AG04449 (cell line): ENCODE measurements around the gene TRPC4.

Source experiments
- CTCF ChIA-PET: fragments of 350-600 bp; formaldehyde crosslinking; extraction: SDS; loops from one replicate; lab custom pipeline; 2021; ENCODE audit warnings: antibody characterized with exemption; lab: Yijun Ruan, JAX
- POLR2A ChIA-PET: fragments of 400-600, 350-600 bp; formaldehyde crosslinking; extraction: SDS; loops from one replicate; lab custom pipeline; 2020; ENCODE audit warnings: antibody characterized with exemption, inconsistent platforms; lab: Yijun Ruan, JAX
- DNase-seq: peaks from one replicate; pipeline ENCODE4 v3.0.0-alpha.2; 2010; ENCODE audit warnings: low read depth, low spot score
- H3K4me3 ChIP-seq: 2 replicates; pipeline ENCODE4 v1.5.1; 2011; ENCODE audit warnings: low read depth, mild to moderate bottlenecking, control low read depth, low read length
- TF ChIP-seq, protein P1 (sequence below): IDR thresholded peaks from one replicate; pipeline ENCODE4 v1.5.1; 2011; ENCODE audit warnings: mild to moderate bottlenecking, moderate library complexity, low read length, control low read depth, inconsistent platforms; ENCODE audit not compliant: insufficient read depth; ENCODE audit errors: missing control alignments

The TRPC4 gene

GRCh38 chr13:37645181-37645740 lies 224.3 kb downstream of the TRPC4 start:
- no peak overlapping the region for H3K4me3 ChIP-seq
- TF ChIP-seq, protein P1, sequence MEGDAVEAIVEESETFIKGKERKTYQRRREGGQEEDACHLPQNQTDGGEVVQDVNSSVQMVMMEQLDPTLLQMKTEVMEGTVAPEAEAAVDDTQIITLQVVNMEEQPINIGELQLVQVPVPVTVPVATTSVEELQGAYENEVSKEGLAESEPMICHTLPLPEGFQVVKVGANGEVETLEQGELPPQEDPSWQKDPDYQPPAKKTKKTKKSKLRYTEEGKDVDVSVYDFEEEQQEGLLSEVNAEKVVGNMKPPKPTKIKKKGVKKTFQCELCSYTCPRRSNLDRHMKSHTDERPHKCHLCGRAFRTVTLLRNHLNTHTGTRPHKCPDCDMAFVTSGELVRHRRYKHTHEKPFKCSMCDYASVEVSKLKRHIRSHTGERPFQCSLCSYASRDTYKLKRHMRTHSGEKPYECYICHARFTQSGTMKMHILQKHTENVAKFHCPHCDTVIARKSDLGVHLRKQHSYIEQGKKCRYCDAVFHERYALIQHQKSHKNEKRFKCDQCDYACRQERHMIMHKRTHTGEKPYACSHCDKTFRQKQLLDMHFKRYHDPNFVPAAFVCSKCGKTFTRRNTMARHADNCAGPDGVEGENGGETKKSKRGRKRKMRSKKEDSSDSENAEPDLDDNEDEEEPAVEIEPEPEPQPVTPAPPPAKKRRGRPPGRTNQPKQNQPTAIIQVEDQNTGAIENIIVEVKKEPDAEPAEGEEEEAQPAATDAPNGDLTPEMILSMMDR = no peak
- POLR2A ChIA-PET = no interaction called here
- no peak for DNase-seq
- CTCF ChIA-PET = interaction anchor here (2.2 kb wide), 1 partner anchor 224 kb away, joined by 10 read pairs; the partner anchor contains the start of gene TRPC4

- POLR2A ChIA-PET = no interaction called here
- CTCF ChIA-PET = interaction anchor here (0.7 to 4.5 kb wide), 8 partner anchors 13 to 889 kb away, joined by 3 to 23 read pairs (median 11); partner anchors contain the start of gene TRPC4
- no peak for DNase-seq
- H3K4me3 ChIP-seq = no peak overlapping the region
- TF ChIP-seq, protein P1 = no peak
Observed at GRCh38 chr13:37641391-37641790, 228.2 kb downstream of the TRPC4 start.

- no peak for DNase-seq
- TF ChIP-seq, protein P1 = peak; percentile 50
- no peak overlapping the region for H3K4me3 ChIP-seq
- ChIA-PET POLR2A (no interaction called here), CTCF (interaction anchor here (0.6 to 4.5 kb wide), 18 partner anchors 8 to 942 kb away, joined by 3 to 23 read pairs (median 6); partner anchors contain the start of gene TRPC4)
Observed at GRCh38 chr13:37640499-37640898, 229.1 kb downstream of the TRPC4 start.

DNA sequence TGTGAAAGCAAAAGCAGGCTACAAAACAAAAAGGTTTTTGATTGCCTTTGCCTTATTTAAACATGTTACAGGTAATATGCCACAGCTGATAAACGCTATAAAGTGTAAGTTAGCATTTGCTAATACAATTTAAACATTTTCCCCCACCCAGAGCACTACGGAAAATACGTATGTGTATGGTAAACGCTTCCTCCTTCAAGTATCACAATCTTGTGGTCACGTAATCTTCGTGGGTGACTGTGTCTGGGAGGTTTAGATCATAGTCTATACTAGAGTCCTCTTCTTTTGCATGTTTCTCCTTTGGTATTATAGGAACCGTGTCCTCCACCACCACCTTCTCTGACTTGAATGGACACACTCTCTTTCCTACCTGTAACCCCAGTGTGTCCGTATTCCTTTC lies 232.9 kb downstream of the TRPC4 start:
- TF ChIP-seq, protein P1 = no peak
- ChIA-PET CTCF (no interaction called here), POLR2A (no interaction called here)
- H3K4me3 ChIP-seq = no peak overlapping the region
- no peak for DNase-seq

- DNase-seq = no peak
- TF ChIP-seq, protein P1 = no peak
- ChIA-PET POLR2A (no interaction called here), CTCF (interaction anchor here (1.2 to 1.7 kb wide), 3 partner anchors 8 to 950 kb away, joined by 3 to 8 read pairs (median 4); partner anchors contain the start of gene TRPC4)
- H3K4me3 ChIP-seq = no peak overlapping the region
Observed at GRCh38 chr13:37632294-37632693, 237.3 kb downstream of the TRPC4 start.

DNA sequence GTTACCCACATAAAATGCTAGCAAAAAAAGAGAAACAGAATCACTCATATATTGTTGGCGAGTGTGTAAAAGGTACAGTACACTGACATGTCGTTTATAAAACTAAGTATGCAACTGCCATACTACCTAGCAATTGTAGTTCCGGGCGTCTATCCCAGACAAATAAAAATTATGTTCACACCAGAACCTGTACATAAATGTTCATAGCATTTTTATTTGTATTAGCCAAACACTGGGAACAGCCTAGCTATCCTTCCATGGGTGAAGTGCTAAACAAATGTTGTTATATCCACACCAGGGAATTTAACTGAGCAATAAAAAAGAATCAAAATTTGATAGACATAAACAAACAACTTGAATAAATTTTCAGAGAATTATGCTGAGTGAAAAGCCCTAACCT lies 242.1 kb downstream of the TRPC4 start:
- H3K4me3 ChIP-seq = no peak overlapping the region
- no peak for DNase-seq
- POLR2A ChIA-PET = no interaction called here
- TF ChIP-seq, protein P1 = no peak
- CTCF ChIA-PET = no interaction called here
